WI38 (cell line): ENCODE results near the gene ANK2.

Experiments used
- H3K4me3 ChIP-seq: 2 replicates; pipeline ENCODE4 v1.5.1; 2011; ENCODE audit warnings: low read depth, mild to moderate bottlenecking, control low read depth, low read length
- TF ChIP-seq, protein P1 (sequence below): IDR thresholded peaks from 2 replicates; pipeline ENCODE4 v1.5.1; 2012; ENCODE audit warnings: low read depth, mild to moderate bottlenecking, control low read depth, low read length

Gene ANK2

DNA sequence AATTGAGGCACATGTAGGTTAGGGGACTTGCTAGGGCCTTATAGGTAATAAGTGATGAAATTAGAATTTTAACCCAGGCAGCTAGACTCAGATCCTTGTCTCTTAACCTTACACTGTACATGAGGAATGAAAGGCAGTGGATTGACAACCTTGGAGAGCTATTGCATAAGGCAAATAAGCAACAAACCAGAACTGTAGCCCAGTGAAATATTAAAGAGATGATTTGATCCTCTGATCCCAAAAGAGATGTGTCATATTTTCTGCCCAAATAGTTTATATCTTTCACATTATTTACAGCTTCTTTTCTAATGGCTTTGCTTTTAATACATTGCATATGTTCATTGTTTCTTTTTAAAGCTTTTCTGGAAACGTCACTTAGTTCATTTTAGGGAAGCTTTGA lies 252.6 kb downstream of the ANK2 start:
- TF ChIP-seq, protein P1, sequence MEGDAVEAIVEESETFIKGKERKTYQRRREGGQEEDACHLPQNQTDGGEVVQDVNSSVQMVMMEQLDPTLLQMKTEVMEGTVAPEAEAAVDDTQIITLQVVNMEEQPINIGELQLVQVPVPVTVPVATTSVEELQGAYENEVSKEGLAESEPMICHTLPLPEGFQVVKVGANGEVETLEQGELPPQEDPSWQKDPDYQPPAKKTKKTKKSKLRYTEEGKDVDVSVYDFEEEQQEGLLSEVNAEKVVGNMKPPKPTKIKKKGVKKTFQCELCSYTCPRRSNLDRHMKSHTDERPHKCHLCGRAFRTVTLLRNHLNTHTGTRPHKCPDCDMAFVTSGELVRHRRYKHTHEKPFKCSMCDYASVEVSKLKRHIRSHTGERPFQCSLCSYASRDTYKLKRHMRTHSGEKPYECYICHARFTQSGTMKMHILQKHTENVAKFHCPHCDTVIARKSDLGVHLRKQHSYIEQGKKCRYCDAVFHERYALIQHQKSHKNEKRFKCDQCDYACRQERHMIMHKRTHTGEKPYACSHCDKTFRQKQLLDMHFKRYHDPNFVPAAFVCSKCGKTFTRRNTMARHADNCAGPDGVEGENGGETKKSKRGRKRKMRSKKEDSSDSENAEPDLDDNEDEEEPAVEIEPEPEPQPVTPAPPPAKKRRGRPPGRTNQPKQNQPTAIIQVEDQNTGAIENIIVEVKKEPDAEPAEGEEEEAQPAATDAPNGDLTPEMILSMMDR: no peak
- H3K4me3 ChIP-seq: no peak overlapping the region

DNA sequence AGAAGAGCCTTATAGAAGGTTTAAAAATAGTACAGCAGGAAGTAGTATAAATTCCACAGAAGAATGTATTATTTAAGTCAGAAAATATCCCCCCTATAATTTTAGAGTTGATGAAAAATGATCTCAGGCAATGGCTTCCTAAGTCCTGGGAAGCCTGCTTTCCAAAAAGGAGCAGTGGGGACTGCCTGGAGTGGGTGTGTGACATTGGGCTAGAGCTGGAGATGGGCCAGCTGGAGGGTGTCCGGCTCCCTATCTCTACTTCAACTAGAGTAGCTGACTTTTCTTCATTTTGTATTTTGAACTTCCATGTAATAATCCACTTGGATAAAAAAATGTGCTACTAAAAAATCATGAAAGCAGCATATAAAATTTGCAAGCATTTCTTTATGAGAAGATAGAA lies 253.9 kb downstream of the ANK2 start:
- TF ChIP-seq, protein P1: no peak

DNA sequence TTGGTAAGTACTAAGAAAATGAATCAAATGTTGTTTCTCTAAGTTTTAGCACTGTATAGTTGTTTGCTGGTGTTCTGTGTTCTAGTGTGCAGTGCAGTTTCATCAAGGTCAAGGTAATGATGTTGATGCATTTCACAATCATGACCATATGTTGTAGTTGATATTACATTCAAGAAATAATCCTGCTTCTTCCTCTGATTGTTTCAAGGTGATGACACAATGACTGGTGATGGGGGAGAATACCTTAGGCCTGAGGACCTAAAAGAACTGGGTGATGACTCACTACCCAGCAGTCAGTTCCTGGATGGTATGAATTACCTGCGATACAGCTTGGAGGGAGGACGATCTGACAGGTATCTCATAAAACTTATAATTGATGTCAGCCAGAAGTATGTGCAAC lies 261.6 kb downstream of the ANK2 start:
- TF ChIP-seq, protein P1: no peak
- H3K4me3 ChIP-seq: no peak overlapping the region

More for the DNA sequence above, 253.9 kb downstream of the ANK2 start:
- H3K4me3 ChIP-seq: no peak overlapping the region

DNA sequence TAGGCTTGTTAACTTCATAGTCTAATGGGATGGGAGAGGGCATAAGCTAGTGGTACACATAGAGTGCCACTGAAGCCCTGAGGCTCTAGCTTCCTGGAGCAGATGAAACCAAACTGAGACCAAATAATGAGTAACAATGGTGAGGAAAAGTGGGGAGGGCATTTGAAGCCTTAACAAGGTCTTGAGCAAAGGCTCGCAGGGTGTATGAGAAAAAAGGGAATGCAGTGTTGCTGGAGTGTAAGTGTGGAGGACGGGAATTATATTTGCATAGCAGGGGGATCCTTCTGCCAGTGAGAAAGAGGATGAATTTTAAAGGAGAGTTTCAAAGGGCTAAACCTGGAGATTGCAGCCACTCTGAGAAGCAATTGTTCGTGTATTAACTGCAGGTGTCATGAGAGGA lies 263.1 kb downstream of the ANK2 start:
- H3K4me3 ChIP-seq: no peak overlapping the region

DNA sequence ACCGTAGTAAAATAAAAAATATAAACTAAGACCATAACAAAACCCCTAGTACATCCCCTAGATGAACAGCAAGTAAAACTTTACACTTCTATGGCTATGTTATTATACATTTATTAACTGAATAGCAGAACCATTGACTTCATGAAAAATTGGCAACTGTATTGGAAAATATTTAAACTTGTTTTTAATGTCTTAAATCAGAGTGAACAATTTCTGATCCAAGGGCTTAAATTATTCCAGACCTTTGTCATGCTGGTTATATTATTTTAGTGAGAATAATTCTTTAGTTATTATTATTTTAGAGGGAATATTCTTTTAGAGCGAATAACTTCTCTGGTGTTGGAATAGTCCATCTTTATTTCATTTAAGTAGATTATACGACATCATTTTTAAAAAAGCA lies 265.0 kb downstream of the ANK2 start:
- TF ChIP-seq, protein P1: no peak

More for the DNA sequence above, 263.1 kb downstream of the ANK2 start:
- TF ChIP-seq, protein P1: no peak

DNA sequence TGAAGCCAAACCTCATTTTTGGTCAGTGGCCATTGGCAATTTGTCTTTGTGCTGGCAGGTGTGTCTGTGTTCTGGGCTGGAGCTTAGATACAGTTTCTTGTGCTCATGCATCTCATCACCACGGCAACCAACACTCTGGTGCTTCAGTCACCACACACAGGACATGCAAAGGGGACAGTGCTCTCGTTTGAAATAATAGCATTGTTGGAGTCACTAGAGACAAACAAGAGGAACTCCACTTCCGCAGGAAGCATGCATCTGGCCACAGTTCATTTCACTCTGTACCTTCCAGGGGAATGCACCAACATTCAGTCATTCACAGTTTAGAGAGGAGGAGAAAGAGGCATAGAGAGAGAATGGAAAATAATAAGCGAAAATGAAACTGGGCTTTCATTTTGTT lies 267.4 kb downstream of the ANK2 start:
- TF ChIP-seq, protein P1: no peak
- no peak overlapping the region for H3K4me3 ChIP-seq

More for the DNA sequence above, 265.0 kb downstream of the ANK2 start:
- H3K4me3 ChIP-seq: no peak overlapping the region

DNA sequence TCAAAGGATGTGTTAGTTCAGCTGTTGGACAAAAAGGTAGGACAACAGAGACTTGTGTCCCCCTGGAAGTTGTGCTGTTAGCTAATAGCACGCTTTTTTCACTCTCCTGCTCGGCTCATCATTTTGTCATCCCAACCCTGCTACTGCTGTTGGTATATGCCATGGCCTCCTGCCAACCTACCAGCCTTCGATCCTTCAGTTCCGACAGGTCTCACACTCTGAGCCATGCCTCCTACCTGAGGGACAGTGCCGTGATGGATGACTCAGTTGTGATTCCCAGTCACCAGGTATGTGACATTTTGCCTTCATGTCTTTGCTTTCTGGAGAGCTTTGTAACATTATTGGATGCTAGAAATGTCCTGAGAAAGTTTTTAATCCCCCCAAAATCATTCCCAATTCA lies 268.1 kb downstream of the ANK2 start:
- no peak overlapping the region for H3K4me3 ChIP-seq
- TF ChIP-seq, protein P1: no peak
